Erythroblast (primary cell): ENCODE results near the gene MLIP.
"Not testable (repeated sequence)": the region's sequence is repeated elsewhere in the genome, so short reads cannot be mapped to it uniquely, and the experiment has no call there.

Experiments
- DNase-seq, 2 experiments: peaks; one replicate each; lab custom pipeline; 2025; lab: John Stamatoyannopoulos, UW
- GATA1 ChIP-seq: IDR thresholded peaks from 2 replicates; pipeline ENCODE4 v1.6.1; 2011; ENCODE audit warnings: low read depth, mild to moderate bottlenecking, control low read depth, low read length, moderate library complexity
- POLR2A ChIP-seq: IDR thresholded peaks from 2 replicates; pipeline ENCODE4 v1.6.1; 2011; ENCODE audit warnings: mild to moderate bottlenecking, low read length

The MLIP gene

GRCh38 chr6:54151861-54152260 is 40.6 kb downstream of the MLIP start:
- TF ChIP-seq GATA1 (no peak), POLR2A (no peak)
- no peak for DNase-seq

- no peak for DNase-seq
- TF ChIP-seq POLR2A: no peak
- no peak for TF ChIP-seq GATA1
Observed at GRCh38 chr6:54156650-54157250, 45.5 kb downstream of the MLIP start.

GRCh38 chr6:54157405-54157804 is 46.2 kb downstream of the MLIP start:
- no peak for TF ChIP-seq GATA1
- TF ChIP-seq POLR2A: no peak
- DNase-seq: no peak

- TF ChIP-seq POLR2A: no peak
- no peak for TF ChIP-seq GATA1
- no peak for DNase-seq
Observed at GRCh38 chr6:54173089-54173488, 61.8 kb downstream of the MLIP start.

- TF ChIP-seq GATA1 (no peak), POLR2A (no peak)
- DNase-seq: no peak
Observed at GRCh38 chr6:54179152-54179551, 67.9 kb downstream of the MLIP start.

- TF ChIP-seq GATA1: no peak
- TF ChIP-seq POLR2A: no peak
Observed at GRCh38 chr6:54183616-54184015, 72.4 kb downstream of the MLIP start.

GRCh38 chr6:54185885-54186284 is 74.6 kb downstream of the MLIP start:
- no peak for DNase-seq
- TF ChIP-seq GATA1 (no peak), POLR2A (no peak)

More at GRCh38 chr6:54183616-54184015, 72.4 kb downstream of the MLIP start:
- DNase-seq: no peak

GRCh38 chr6:54188846-54189245 is 77.6 kb downstream of the MLIP start:
- no peak for TF ChIP-seq GATA1
- no peak for TF ChIP-seq POLR2A

GRCh38 chr6:54191461-54191860 is 80.2 kb downstream of the MLIP start:
- TF ChIP-seq GATA1 (no peak), POLR2A (no peak)
- no peak for DNase-seq

More at GRCh38 chr6:54188846-54189245, 77.6 kb downstream of the MLIP start:
- DNase-seq: no peak

- no peak for TF ChIP-seq GATA1
- TF ChIP-seq POLR2A: no peak
- DNase-seq: no peak
Observed at GRCh38 chr6:54192993-54193392, 81.8 kb downstream of the MLIP start.

- TF ChIP-seq GATA1 (no peak), POLR2A (no peak)
- DNase-seq: no peak
Observed at GRCh38 chr6:54193560-54193959, 82.3 kb downstream of the MLIP start.

- no peak for DNase-seq
- TF ChIP-seq GATA1 (no peak), POLR2A (no peak)
Observed at GRCh38 chr6:54194067-54194466, 82.8 kb downstream of the MLIP start.

GRCh38 chr6:54195637-54196036 is 84.4 kb downstream of the MLIP start:
- TF ChIP-seq POLR2A (no peak), GATA1 (no peak)
- DNase-seq: no peak

- TF ChIP-seq POLR2A (no peak), GATA1 (no peak)
- no peak for DNase-seq
Observed at GRCh38 chr6:54196905-54197304, 85.7 kb downstream of the MLIP start.

GRCh38 chr6:54198134-54198533 is 86.9 kb downstream of the MLIP start:
- TF ChIP-seq POLR2A (no peak), GATA1 (no peak)
- DNase-seq: no peak

GRCh38 chr6:54203474-54204035 is 92.3 kb downstream of the MLIP start:
- not testable (repeated sequence) for DNase-seq
